AG04449 (cell line): ENCODE results near the gene INF2.

ENCODE experiments used
- CTCF ChIA-PET: fragments of 350-600 bp; formaldehyde crosslinking; extraction: SDS; loops from one replicate; lab custom pipeline; 2021; ENCODE audit warnings: antibody characterized with exemption; lab: Yijun Ruan, JAX
- POLR2A ChIA-PET: fragments of 400-600, 350-600 bp; formaldehyde crosslinking; extraction: SDS; loops from one replicate; lab custom pipeline; 2020; ENCODE audit warnings: antibody characterized with exemption, inconsistent platforms; lab: Yijun Ruan, JAX
- DNase-seq: peaks from one replicate; pipeline ENCODE4 v3.0.0-alpha.2; 2010; ENCODE audit warnings: low read depth, low spot score
- H3K4me3 ChIP-seq: 2 replicates; pipeline ENCODE4 v1.5.1; 2011; ENCODE audit warnings: low read depth, mild to moderate bottlenecking, control low read depth, low read length
- CTCF ChIP-seq: IDR thresholded peaks from one replicate; pipeline ENCODE4 v1.5.1; 2011; ENCODE audit warnings: mild to moderate bottlenecking, moderate library complexity, low read length, control low read depth, inconsistent platforms; ENCODE audit not compliant: insufficient read depth; ENCODE audit errors: missing control alignments

INF2 gene

DNA sequence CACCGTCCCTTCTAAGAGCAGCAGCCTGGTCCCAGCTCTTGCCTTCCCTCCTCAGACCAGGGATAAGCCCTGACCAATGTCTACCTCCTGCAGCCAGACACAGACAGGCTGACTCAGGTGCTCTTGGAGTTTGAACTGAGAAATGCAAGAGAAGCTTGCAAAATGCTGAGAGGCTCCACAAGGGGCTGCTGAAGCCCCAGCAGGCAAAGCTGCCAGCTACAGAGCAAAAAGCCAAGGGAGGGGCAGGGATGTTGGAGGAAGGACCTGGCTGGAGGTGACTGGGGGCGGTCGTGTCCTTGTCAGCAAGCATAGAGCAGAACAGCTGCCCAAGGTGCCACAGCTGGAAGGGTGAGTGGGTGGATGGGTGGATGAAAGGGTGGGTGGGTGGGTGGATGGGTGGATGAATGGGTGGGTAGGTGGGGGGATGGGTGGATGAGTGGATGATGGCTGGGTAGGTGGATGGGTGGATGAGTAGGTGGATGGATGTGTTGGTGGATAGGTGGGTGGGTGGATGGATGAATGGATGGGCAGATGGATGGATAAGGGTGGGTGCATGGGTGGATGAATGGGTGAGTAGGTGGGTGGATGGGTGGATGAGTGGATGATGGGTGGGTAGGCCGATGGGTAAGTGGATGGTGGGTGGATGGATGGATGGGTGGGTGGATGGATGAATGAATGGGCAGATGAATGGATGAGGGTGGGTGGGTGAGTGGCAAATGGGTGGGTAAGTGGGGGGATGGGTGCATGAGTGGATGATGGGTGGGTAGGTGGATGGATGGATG, 4.0 kb upstream of the INF2 start:
- TF ChIP-seq CTCF: no peak
- ChIA-PET CTCF (no interaction called here), POLR2A (no interaction called here)
- no peak for DNase-seq
- H3K4me3 ChIP-seq: no peak overlapping the region

DNA sequence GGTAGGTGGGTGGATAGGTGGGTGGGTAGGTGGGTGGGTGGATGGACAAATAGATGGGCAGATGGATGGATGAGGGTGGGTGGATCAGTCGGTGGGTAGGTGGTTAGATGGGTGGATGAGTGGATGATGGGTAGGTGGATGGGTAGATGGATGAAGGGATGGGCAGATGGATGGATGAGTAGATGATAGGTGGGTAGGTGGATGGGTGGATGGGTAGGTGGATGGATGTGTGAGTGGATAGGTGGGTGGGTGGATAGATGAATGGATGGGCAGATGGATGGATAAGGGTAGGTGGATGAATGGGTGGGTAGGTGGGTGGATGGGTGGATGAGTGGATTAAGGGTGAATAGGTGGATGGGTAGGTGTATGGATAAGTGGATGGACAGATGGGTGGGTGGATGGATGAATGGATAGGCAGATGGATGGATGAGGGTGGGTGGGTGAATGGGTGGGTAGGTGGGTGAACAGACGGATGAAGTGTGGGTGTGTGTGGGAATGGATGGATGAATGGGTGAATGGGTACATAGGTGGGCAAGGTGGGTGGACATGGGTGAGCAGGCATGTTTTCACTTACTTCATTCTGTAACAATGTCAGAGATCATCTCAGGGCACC, 3.3 kb upstream of the INF2 start:
- H3K4me3 ChIP-seq: no peak overlapping the region
- CTCF ChIA-PET: no interaction called here
- TF ChIP-seq CTCF: no peak
- POLR2A ChIA-PET: no interaction called here
- DNase-seq: no peak

DNA sequence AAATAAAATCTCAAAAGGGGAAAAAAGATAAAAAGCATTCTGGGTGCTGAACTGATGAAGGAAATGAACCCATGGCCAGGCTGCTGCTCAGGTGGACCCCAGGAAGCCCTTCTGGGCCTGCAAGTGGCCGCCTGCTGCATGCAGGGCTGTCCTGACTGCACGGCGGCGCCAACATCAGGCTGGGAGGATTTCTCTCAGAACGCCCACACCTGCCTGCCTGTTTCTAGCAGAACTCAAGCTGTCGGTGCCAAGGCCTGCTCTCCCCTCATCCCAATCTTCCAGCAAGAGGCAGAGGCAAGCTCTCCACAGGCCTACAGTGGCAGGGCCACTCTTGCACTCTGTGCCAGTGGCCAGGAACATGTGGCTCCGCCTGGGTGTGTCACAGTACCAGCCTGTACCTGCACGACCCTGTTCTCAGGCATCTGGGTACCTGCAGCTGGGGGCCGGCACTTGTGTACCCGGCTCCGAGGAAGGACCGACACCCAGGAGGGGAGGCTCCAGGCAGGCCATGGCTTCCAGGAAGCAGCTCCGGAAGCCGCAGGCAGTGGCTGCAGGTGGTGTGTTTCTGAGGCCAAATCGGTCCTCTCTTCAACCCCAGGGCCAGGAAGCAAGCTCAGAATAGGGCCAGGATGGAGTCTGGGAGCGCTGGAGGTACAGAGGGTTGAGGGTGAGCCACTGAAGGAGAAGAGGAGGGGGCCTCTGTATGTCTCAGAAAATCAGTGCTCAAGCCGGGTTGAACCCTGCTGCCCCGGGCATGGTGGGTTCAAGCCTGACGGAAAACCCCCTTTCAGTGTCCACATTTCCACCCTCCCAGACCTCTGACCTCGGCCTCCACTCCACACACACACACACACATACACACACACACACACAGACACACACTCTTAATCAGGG, 2.5 kb upstream of the INF2 start:
- POLR2A ChIA-PET: interaction anchor here (1.3 kb wide), 1 partner anchor 10 kb away, joined by 4 read pairs; no protein-coding TSS in a partner anchor
- CTCF ChIA-PET: interaction anchor here (1.2 to 1.3 kb wide), 3 partner anchors 8 to 35 kb away, joined by 4 to 5 read pairs (median 4); no protein-coding TSS in a partner anchor
- no peak for DNase-seq
- H3K4me3 ChIP-seq: no peak overlapping the region
- no peak for TF ChIP-seq CTCF

DNA sequence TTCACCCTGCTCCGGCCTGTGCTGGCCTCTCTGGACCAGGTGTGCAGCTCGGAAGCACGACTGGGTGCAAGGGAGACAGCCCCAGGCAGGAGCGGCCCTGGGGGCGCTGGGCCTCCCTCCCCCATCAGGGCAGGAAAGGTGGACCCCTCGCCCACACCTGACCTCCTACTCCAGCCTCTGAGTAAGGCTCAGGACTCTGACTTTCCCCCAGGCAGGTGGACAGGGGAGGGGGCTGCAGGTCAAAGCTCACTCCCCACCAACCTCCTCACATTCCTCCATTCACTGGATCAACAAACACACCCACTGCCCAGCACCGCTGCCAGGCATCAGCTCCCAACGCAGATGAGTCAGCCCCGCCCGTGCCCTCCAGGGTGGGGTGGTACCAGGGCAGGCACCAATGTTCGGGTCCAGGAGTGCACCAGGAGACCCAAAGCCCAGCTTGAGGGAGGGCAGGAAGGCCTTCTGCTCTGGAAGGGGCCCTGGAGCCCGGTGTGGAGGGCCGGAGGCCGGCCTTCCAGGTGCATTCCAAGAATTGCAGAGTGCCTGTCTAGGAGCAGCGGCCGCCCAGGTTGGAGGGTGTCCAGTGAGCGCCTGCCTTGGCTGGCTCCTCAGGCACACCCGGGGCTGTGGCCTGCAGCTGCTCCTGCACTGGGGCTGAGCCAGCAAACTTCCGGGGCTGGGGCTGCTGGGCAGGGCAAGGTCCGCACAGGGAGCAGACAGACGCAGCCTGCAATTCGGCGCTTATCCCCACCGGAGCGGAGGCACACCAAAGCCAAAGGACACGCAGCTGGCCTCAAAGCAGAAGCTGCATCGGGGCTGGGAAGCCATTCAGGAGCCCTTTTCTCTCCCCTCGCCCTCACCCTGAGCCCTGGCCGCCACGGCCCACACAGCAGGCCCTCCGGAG, 1.6 kb upstream of the INF2 start:
- no peak for TF ChIP-seq CTCF
- POLR2A ChIA-PET: interaction anchor here (1.3 kb wide), 1 partner anchor 9 kb away, joined by 4 read pairs; no protein-coding TSS in a partner anchor
- no peak overlapping the region for H3K4me3 ChIP-seq
- CTCF ChIA-PET: interaction anchor here (1.2 to 1.4 kb wide), 4 partner anchors 9 to 36 kb away, joined by 4 to 5 read pairs (median 4); no protein-coding TSS in a partner anchor
- no peak for DNase-seq

GRCh38 chr14:104688505-104689108, 811 bp upstream of the INF2 start:
- H3K4me3 ChIP-seq: peak overlapping the region; percentile 88; the same call in 1 of the 2 replicates
- POLR2A ChIA-PET: interaction anchor here (1.3 kb wide), 1 partner anchor 8 kb away, joined by 4 read pairs; no protein-coding TSS in a partner anchor
- CTCF ChIA-PET: interaction anchor here (1.4 kb wide), 1 partner anchor 22 kb away, joined by 4 read pairs; no protein-coding TSS in a partner anchor
- no peak for TF ChIP-seq CTCF
- no peak for DNase-seq
